Keratinocyte (primary cell): ENCODE results near the gene RYR2. TPM values are rescaled to one million over a fixed set of nuclear protein-coding genes. Genes with fewer than 3 reads are reported as not detected.

Experiments used
- DNase-seq: peaks from one replicate; pipeline ENCODE4 v3.0.0-alpha.2; 2011; ENCODE audit warnings: low read depth, missing footprints, low spot score
- FAIRE-seq: peaks from 2 replicates; lab custom pipeline; 2011; peaks lifted over from hg19 to GRCh38; lab: Jason Lieb, UNC
- H2AFZ ChIP-seq: 2 replicates; pipeline ENCODE4 v1.6.0; 2012; ENCODE audit warnings: low read length, control low read depth, inconsistent platforms; ENCODE audit not compliant: control insufficient read depth
- H3K27ac ChIP-seq: 2 replicates; pipeline ENCODE4 v1.5.1; 2011; ENCODE audit warnings: low read length; ENCODE audit not compliant: control insufficient read depth, insufficient read depth
- H3K27me3 ChIP-seq: 3 replicates; pipeline ENCODE4 v1.6.0; 2011; ENCODE audit warnings: low read length; ENCODE audit not compliant: control insufficient read depth, insufficient read depth; ENCODE audit errors: extremely low read depth
- H3K36me3 ChIP-seq, 2 experiments: 2 replicates in 1 of 2; 3 replicates in 1 of 2; pipeline ENCODE4 v1.5.1; 2011; ENCODE audit warnings: low read length in 2 of 2, mild to moderate bottlenecking in 1 of 2; ENCODE audit not compliant: control insufficient read depth in 2 of 2, insufficient read depth in 2 of 2; ENCODE audit errors: extremely low read depth in 1 of 2
- H3K4me1 ChIP-seq: 3 replicates; pipeline ENCODE4 v1.5.1; 2011; ENCODE audit warnings: low read length; ENCODE audit not compliant: control insufficient read depth, insufficient read depth; ENCODE audit errors: extremely low read depth
- H3K4me2 ChIP-seq: 3 replicates; pipeline ENCODE4 v1.6.0; 2011; ENCODE audit warnings: low read depth, low read length; ENCODE audit not compliant: control insufficient read depth, insufficient read depth; ENCODE audit errors: extremely low read depth
- H3K4me3 ChIP-seq, 3 experiments: fragments of 200-600 bp in 1 of 3; sonication (generic) in 1 of 3; 2 replicates in 2 of 3; 3 replicates in 1 of 3; pipeline ENCODE4 v1.5.1; 2011 to 2016; ENCODE audit warnings: low read length in 3 of 3, mild to moderate bottlenecking in 3 of 3, control low read depth in 2 of 3, inconsistent platforms in 1 of 3, low read depth in 1 of 3, mixed read lengths in 1 of 3, mixed run types in 1 of 3, moderate library complexity in 1 of 3; ENCODE audit not compliant: control insufficient read depth in 2 of 3, insufficient read depth in 2 of 3; ENCODE audit errors: extremely low read depth in 1 of 3
- H3K79me2 ChIP-seq: 2 replicates; pipeline ENCODE4 v1.6.0; 2012; ENCODE audit warnings: low read length; ENCODE audit not compliant: control insufficient read depth, insufficient read depth
- H3K9ac ChIP-seq: 3 replicates; pipeline ENCODE4 v1.6.0; 2011; ENCODE audit warnings: low read length; ENCODE audit not compliant: control insufficient read depth, insufficient read depth; ENCODE audit errors: extremely low read depth
- H3K9me1 ChIP-seq: 3 replicates; pipeline ENCODE4 v1.6.0; 2011; ENCODE audit warnings: low read length; ENCODE audit not compliant: control insufficient read depth, insufficient read depth; ENCODE audit errors: extremely low read depth
- H3K9me3 ChIP-seq: 2 replicates; pipeline ENCODE4 v1.5.1; 2012; ENCODE audit warnings: low read depth, low read length; ENCODE audit not compliant: control insufficient read depth
- H4K20me1 ChIP-seq: 3 replicates; pipeline ENCODE4 v1.6.0; 2011; ENCODE audit warnings: low read length; ENCODE audit not compliant: control insufficient read depth, insufficient read depth; ENCODE audit errors: extremely low read depth
- EZH2 ChIP-seq: IDR thresholded peaks from one replicate; pipeline ENCODE4 v1.6.1; 2012; ENCODE audit warnings: inconsistent platforms, mild to moderate bottlenecking, low read length, moderate library complexity
- dilution Hi-C: fragments of 300-500 bp; cut with MboI; formaldehyde crosslinking; loops from one replicate; pipeline ENCODE4 v1.7.0; 2020; ENCODE audit warnings: low sequenced_read_pairs; ENCODE audit not compliant: extremely low pct_ligation_motif_present
- polyA plus RNA-seq, 5 experiments: library from polyadenylated mRNA; depleted of rRNA in 3 of 5; stranded (reverse) in 3 of 5; stranded (forward) in 1 of 5; unstranded in 1 of 5; fragments of >200 nt; gene quantifications; 1 replicate in 1 of 5; 2 replicates in 3 of 5; 3 replicates in 1 of 5; pipeline versions ENCODE4 v1.2.1 to v1.2.3, GENCODE V29; 2011 to 2012; ENCODE audit warnings: missing spikeins in 2 of 5, low read depth in 1 of 5, low replicate concordance in 1 of 5
- TF ChIP-seq, protein P1 (sequence below), 3 experiments: IDR thresholded peaks in 1 of 3; conservative IDR thresholded peaks in 1 of 3; optimal IDR thresholded peaks in 1 of 3; 2 replicates in 2 of 3; 3 replicates in 1 of 3; pipeline versions ENCODE3 to v1.5.1; 2011; ENCODE audit warnings: low read length in 3 of 3, mild to moderate bottlenecking in 3 of 3, moderate library complexity in 2 of 3, control low read depth in 1 of 3, inconsistent platforms in 1 of 3; ENCODE audit not compliant: insufficient read depth in 2 of 3; ENCODE audit errors: extremely low read depth in 1 of 3

RYR2 gene
- polyA plus RNA-seq, 1 donor (not counting 4 experiments of a cell fraction or from before 2014, with no cell fraction given), result 0.05 TPM

DNA sequence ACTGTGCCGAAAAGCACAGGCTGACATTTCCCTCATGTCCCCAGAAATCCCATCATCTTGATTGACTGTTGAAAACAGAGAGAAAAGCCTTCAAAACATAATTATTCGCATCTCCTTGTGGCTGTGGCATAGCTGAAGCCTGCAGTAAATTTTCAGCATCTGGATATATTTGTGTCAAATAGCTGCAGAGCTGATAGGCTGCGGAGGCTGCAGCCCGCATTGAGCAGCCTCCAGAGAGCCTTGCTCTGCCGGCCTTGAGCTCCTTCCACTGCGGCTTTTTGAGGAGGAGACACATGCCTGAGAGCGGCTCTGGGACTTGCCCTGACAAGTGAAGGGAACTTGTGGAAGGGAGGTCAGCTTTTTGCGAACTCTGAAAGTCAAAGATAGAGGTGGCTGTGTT is 144.7 kb downstream of the RYR2 start:
- H2AFZ ChIP-seq, result no peak overlapping the region
- no peak overlapping the region for H3K4me2 ChIP-seq
- H3K4me3 ChIP-seq, result no peak overlapping the region
- H3K9me1 ChIP-seq, result no peaks in the 10 kb centered on the region
- dilution Hi-C loops, result no loop called here
- H3K36me3 ChIP-seq, result no peaks in the 10 kb centered on the region
- H3K27ac ChIP-seq, result no peak overlapping the region
- DNase-seq, result no peak
- no peaks in the 10 kb centered on the region for H3K27me3 ChIP-seq
- H3K9me3 ChIP-seq, result peaks cover 2% of the 10 kb centered on the region
- FAIRE-seq, result no peak
- H3K79me2 ChIP-seq, result no peaks in the 10 kb centered on the region
- H3K4me1 ChIP-seq, result no peaks in the 10 kb centered on the region
- H4K20me1 ChIP-seq, result no peaks in the 10 kb centered on the region
- TF ChIP-seq EZH2, result no peak
- TF ChIP-seq, protein P1, sequence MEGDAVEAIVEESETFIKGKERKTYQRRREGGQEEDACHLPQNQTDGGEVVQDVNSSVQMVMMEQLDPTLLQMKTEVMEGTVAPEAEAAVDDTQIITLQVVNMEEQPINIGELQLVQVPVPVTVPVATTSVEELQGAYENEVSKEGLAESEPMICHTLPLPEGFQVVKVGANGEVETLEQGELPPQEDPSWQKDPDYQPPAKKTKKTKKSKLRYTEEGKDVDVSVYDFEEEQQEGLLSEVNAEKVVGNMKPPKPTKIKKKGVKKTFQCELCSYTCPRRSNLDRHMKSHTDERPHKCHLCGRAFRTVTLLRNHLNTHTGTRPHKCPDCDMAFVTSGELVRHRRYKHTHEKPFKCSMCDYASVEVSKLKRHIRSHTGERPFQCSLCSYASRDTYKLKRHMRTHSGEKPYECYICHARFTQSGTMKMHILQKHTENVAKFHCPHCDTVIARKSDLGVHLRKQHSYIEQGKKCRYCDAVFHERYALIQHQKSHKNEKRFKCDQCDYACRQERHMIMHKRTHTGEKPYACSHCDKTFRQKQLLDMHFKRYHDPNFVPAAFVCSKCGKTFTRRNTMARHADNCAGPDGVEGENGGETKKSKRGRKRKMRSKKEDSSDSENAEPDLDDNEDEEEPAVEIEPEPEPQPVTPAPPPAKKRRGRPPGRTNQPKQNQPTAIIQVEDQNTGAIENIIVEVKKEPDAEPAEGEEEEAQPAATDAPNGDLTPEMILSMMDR (optimal IDR thresholded peaks at IDR 0.05 in 1 of 3, IDR thresholded peaks at IDR 0.05 in 1 of 3, conservative IDR thresholded peaks at IDR 0.05 in 1 of 3; ENCODE audit: extremely low read depth in 1 of 3, insufficient read depth in 2 of 3, low read length in 3 of 3), result no peak
- no peak overlapping the region for H3K9ac ChIP-seq

DNA sequence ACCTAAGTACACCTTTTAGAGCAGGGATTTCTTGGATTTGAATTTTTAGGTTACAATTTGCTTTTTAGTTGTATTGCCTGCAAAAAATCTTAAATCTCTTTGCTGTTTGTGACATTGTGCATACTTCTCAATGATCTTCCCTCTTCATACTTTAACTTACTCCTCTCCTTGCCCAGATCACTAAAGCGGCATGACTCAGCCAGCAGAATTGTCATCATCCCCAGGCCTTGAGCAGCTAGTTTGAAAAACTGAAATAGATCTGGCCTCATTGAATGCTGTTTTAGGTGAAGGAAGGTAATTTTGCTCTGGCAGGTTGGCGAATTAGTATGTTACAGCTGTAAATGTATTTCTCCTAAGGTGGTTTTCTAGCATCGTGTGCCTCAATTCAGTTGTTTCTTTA is 145.9 kb downstream of the RYR2 start:
- Histone ChIP-seq H3K36me3 (no peaks in the 10 kb centered on the region), H2AFZ (no peak overlapping the region), H3K9me3 (peaks cover 2% of the 10 kb centered on the region), H3K9me1 (no peaks in the 10 kb centered on the region), H3K27ac (no peak overlapping the region), H3K4me2 (no peak overlapping the region), H3K27me3 (no peaks in the 10 kb centered on the region), H3K9ac (no peak overlapping the region), H3K4me3 (no peak overlapping the region), H3K4me1 (no peaks in the 10 kb centered on the region), H4K20me1 (no peaks in the 10 kb centered on the region), H3K79me2 (no peaks in the 10 kb centered on the region)
- FAIRE-seq (no peak), DNase-seq (no peak)
- TF ChIP-seq EZH2, result no peak
- TF ChIP-seq, protein P1 (optimal IDR thresholded peaks at IDR 0.05 in 1 of 3, IDR thresholded peaks at IDR 0.05 in 1 of 3, conservative IDR thresholded peaks at IDR 0.05 in 1 of 3; ENCODE audit: extremely low read depth in 1 of 3, insufficient read depth in 2 of 3, low read length in 3 of 3), result no peak
- dilution Hi-C loops, result no loop called here
